Measurements from ENCODE around the gene KSR2. TPM values are rescaled to one million over a fixed set of nuclear protein-coding genes. Genes with fewer than 3 reads are reported as not detected.

KSR2 gene
- total RNA-seq, 1 donor, result under 0.01 TPM

DNA sequence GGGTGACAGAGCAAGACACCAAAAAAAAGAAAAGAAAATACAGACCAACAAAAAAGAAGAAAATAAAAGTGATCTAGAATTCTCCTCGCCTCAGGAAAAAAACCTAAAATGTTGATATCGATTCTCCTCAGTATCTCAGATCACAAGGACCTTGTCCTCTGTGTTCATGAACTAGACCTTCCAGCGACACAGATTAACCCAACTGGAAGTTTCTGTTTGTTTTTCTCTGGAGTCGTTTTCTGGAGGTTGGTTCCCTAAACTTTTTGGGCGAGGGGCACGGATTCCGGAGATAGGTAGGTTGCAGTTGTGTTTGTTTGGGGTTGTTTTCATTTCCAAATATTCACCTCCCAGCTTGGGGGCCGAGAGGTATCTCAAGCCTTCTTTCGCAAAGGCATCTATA, 47.2 kb upstream of the KSR2 start:
- DNase-seq (ENCODE audit: insufficient read length, low spot score, missing footprints), result no peak
- peak overlapping the region; percentile 41 for H3K27ac ChIP-seq (ENCODE audit: low read depth, low read length)
- peak overlapping the region; percentile 98 for H3K4me2 ChIP-seq (ENCODE audit: insufficient read depth, low read length)
- TF ChIP-seq, protein P1, sequence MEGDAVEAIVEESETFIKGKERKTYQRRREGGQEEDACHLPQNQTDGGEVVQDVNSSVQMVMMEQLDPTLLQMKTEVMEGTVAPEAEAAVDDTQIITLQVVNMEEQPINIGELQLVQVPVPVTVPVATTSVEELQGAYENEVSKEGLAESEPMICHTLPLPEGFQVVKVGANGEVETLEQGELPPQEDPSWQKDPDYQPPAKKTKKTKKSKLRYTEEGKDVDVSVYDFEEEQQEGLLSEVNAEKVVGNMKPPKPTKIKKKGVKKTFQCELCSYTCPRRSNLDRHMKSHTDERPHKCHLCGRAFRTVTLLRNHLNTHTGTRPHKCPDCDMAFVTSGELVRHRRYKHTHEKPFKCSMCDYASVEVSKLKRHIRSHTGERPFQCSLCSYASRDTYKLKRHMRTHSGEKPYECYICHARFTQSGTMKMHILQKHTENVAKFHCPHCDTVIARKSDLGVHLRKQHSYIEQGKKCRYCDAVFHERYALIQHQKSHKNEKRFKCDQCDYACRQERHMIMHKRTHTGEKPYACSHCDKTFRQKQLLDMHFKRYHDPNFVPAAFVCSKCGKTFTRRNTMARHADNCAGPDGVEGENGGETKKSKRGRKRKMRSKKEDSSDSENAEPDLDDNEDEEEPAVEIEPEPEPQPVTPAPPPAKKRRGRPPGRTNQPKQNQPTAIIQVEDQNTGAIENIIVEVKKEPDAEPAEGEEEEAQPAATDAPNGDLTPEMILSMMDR (IDR thresholded peaks at IDR 0.05; ENCODE audit: extremely low read depth, low read depth, low read length), result no peak
- no peaks in the 10 kb centered on the region for H3K27me3 ChIP-seq (ENCODE audit: insufficient read depth, low read length)
- peaks cover 12% of the 10 kb centered on the region for H3K4me1 ChIP-seq (ENCODE audit: insufficient read depth, low read length)
- peaks cover 18% of the 10 kb centered on the region for H3K79me2 ChIP-seq (ENCODE audit: insufficient read depth, low read length)
- peak overlapping the region; percentile 97 for H3K4me3 ChIP-seq (ENCODE audit: insufficient read depth, low read length)
- H2AFZ ChIP-seq (ENCODE audit: low read length), result peak overlapping the region; percentile 95
- H4K20me1 ChIP-seq (ENCODE audit: insufficient read depth, low read length), result no peaks in the 10 kb centered on the region
- H3K9me3 ChIP-seq (ENCODE audit: low read depth, low read length), result no peaks in the 10 kb centered on the region
- H3K36me3 ChIP-seq (ENCODE audit: insufficient read depth, low read length), result peaks cover 17% of the 10 kb centered on the region

GRCh38 chr12:118015306-118015705, 46.5 kb upstream of the KSR2 start:
- Histone ChIP-seq H2AFZ (ENCODE audit: low read length) (no peak overlapping the region), H4K20me1 (ENCODE audit: insufficient read depth, low read length) (no peaks in the 10 kb centered on the region), H3K4me1 (ENCODE audit: insufficient read depth, low read length) (peaks cover 12% of the 10 kb centered on the region), H3K4me3 (ENCODE audit: insufficient read depth, low read length) (no peak overlapping the region), H3K36me3 (ENCODE audit: insufficient read depth, low read length) (peaks cover 17% of the 10 kb centered on the region), H3K79me2 (ENCODE audit: insufficient read depth, low read length) (peaks cover 18% of the 10 kb centered on the region), H3K9me3 (ENCODE audit: low read depth, low read length) (no peaks in the 10 kb centered on the region), H3K27me3 (ENCODE audit: insufficient read depth, low read length) (no peaks in the 10 kb centered on the region), H3K4me2 (ENCODE audit: insufficient read depth, low read length) (no peak overlapping the region), H3K27ac (ENCODE audit: low read depth, low read length) (no peak overlapping the region)
- TF ChIP-seq, protein P1 (IDR thresholded peaks at IDR 0.05; ENCODE audit: extremely low read depth, low read depth, low read length), result no peak
- DNase-seq (ENCODE audit: insufficient read length, low spot score, missing footprints), result no peak

DNA sequence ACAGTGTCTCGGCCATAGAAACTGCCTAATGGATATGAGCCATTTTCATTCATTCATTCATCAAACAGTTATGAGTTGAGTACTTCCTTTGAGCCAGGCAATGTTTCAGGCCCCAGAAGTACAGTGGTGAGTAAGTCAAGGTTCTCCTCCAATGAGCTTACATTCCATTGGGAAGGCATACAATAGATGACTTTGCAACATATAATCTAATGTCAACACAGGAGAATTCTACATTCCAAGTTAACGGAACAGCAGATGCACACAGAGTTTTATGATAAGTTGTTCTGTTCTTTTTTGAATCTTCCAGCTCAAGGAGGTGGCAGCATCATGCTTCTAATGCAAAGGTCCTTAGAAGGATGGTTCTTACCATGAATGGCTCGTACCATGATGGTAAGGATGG, 44.5 kb upstream of the KSR2 start:
- Histone ChIP-seq H3K4me1 (ENCODE audit: insufficient read depth, low read length) (peaks cover 12% of the 10 kb centered on the region), H3K79me2 (ENCODE audit: insufficient read depth, low read length) (peaks cover 17% of the 10 kb centered on the region), H4K20me1 (ENCODE audit: insufficient read depth, low read length) (no peaks in the 10 kb centered on the region), H2AFZ (ENCODE audit: low read length) (no peak overlapping the region), H3K4me3 (ENCODE audit: insufficient read depth, low read length) (no peak overlapping the region), H3K4me2 (ENCODE audit: insufficient read depth, low read length) (no peak overlapping the region), H3K27ac (ENCODE audit: low read depth, low read length) (no peak overlapping the region), H3K36me3 (ENCODE audit: insufficient read depth, low read length) (peaks cover 2% of the 10 kb centered on the region), H3K9me3 (ENCODE audit: low read depth, low read length) (no peaks in the 10 kb centered on the region), H3K27me3 (ENCODE audit: insufficient read depth, low read length) (no peaks in the 10 kb centered on the region)
- TF ChIP-seq, protein P1 (IDR thresholded peaks at IDR 0.05; ENCODE audit: extremely low read depth, low read depth, low read length), result no peak
- no peak for DNase-seq (ENCODE audit: insufficient read length, low spot score, missing footprints)

DNA sequence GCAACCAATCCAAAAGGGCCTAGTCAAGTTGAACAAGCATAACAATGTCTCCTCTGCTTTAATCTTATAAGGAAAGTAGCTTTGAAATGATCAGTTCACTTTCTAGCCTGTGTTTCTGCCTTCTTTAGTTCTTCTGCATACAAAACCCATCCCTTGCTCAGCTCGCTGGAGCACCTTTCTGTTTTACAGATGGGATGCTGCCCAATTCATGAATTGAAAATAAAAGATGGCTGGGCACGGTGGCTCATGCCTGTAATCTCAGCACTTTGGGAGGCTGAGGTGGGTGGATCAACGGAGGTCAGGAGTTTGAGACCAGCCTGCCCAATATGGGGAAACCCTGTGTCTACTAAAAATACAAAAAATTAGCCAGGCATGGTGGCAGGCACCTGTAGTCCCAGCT, 43.2 kb upstream of the KSR2 start:
- peaks cover 4% of the 10 kb centered on the region for H3K79me2 ChIP-seq (ENCODE audit: insufficient read depth, low read length)
- TF ChIP-seq, protein P1 (IDR thresholded peaks at IDR 0.05; ENCODE audit: extremely low read depth, low read depth, low read length), result no peak
- no peak overlapping the region for H3K4me3 ChIP-seq (ENCODE audit: insufficient read depth, low read length)
- peaks cover 3% of the 10 kb centered on the region for H3K4me1 ChIP-seq (ENCODE audit: insufficient read depth, low read length)
- H3K4me2 ChIP-seq (ENCODE audit: insufficient read depth, low read length), result no peak overlapping the region
- H3K36me3 ChIP-seq (ENCODE audit: insufficient read depth, low read length), result no peaks in the 10 kb centered on the region
- DNase-seq (ENCODE audit: insufficient read length, low spot score, missing footprints), result no peak
- no peaks in the 10 kb centered on the region for H3K27me3 ChIP-seq (ENCODE audit: insufficient read depth, low read length)
- H4K20me1 ChIP-seq (ENCODE audit: insufficient read depth, low read length), result no peaks in the 10 kb centered on the region
- no peak overlapping the region for H2AFZ ChIP-seq (ENCODE audit: low read length)
- no peak overlapping the region for H3K27ac ChIP-seq (ENCODE audit: low read depth, low read length)
- no peaks in the 10 kb centered on the region for H3K9me3 ChIP-seq (ENCODE audit: low read depth, low read length)

Measured in osteoblast (primary cell).